Measurements from ENCODE around the gene ANXA1.

ANXA1 gene, protein sequence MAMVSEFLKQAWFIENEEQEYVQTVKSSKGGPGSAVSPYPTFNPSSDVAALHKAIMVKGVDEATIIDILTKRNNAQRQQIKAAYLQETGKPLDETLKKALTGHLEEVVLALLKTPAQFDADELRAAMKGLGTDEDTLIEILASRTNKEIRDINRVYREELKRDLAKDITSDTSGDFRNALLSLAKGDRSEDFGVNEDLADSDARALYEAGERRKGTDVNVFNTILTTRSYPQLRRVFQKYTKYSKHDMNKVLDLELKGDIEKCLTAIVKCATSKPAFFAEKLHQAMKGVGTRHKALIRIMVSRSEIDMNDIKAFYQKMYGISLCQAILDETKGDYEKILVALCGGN

GRCh38 chr9:73151653-73152542 is at the start of gene ANXA1:
TSS of gene ANXA1 (plus strand) at chr9:73151865. CDS start at chr9:73158536, 6,671 bp downstream.
- DNase-seq (ENCODE audit: low spot score) = peak; percentile 58

GRCh38 chr9:73104342-73104741 is 47.3 kb upstream of the ANXA1 start:
- DNase-seq (ENCODE audit: low spot score) = no peak

DNA sequence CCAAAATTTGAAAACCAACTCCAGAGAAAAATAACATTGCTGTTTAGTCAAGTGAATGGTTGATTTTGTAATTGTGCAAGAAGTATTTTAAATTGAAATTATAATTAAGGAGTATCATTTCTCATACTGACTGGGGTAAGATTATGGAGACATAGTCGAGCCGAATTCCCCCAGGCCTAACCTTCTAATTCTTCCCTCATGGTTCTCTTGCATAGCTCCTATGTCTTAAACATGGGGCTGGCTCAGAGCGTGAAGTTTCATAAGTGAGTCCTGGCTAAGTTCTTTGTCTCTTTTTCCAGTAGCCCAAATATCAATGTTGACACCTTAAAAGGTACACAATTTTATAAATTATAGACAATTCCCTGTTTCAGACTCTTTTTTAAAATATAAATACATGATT is 46.7 kb upstream of the ANXA1 start:
- no peak for DNase-seq (ENCODE audit: low spot score)

DNA sequence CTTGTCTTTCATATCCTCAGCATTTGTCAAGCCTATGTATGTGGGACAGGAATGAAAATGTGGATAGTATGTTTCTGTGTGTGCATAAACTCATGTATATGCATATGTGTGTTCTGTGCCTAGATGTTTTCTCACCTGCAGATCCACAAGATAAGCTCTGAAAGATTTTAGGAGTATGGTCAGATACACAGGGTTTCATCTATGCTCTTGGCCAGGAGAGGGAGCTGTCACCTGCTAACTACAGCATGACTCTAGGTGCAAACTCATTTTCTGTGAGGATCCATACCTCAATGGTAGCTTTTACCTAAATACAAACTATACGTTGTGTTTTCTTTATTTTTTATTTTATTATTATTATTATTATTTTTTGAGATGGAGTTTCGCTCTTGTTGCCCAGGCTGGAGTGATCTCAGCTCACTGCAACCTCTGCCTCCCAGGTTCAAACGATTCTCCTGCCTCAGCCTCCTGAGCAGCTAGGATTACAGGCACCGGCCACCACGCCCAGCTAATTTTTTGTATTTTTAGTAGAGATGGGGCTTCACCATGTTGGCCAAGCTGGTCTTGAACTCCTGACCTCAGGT is 44.1 kb upstream of the ANXA1 start:
- DNase-seq (ENCODE audit: low spot score) = peak; percentile 37

DNA sequence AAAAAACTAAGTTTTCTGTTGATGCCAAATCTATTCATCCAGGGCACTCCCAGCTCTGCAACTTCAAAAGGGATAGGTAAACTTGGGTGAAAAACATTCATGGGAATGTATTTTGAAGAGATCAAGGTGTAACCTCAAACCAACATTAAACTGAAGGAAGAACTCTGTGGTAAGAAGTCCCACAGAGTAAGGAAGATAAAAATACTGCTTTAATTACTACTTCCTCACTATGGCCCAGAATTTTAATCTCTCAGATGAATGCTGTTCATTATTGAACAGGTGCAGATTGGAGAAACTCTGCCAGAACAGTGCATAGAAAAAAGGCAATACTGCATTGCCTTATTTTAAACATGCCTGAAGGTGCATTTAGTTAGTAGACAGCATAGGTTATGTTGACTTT is 37.6 kb upstream of the ANXA1 start:
- no peak for DNase-seq (ENCODE audit: low spot score)

- DNase-seq (ENCODE audit: low spot score) = no peak
Measured at GRCh38 chr9:73114958-73115357, 36.7 kb upstream of the ANXA1 start.

- peak; percentile 35 for DNase-seq (ENCODE audit: low spot score)
Measured at GRCh38 chr9:73116031-73116430, 35.6 kb upstream of the ANXA1 start.

- no peak for DNase-seq (ENCODE audit: low spot score)
Measured at GRCh38 chr9:73116880-73117279, 34.8 kb upstream of the ANXA1 start.

DNA sequence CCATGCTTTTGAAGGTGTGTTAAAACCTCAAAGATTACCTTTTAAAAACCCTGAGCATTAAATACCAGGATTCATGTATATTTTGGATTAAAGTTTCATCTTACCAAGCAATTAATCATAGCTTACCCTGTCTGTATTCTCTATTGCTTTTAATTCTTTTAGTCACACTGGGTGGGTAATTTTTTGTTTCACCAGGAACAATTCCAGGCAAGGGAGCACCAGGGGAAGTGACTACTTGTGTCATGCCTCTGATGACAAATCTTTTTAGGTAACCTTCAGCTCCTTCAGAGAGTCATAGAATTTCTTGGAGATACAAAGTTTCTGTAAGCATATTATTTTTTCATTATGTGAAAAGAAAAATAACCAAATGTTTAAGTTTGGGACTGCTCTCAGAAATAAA is 33.4 kb upstream of the ANXA1 start:
- no peak for DNase-seq (ENCODE audit: low spot score)

DNA sequence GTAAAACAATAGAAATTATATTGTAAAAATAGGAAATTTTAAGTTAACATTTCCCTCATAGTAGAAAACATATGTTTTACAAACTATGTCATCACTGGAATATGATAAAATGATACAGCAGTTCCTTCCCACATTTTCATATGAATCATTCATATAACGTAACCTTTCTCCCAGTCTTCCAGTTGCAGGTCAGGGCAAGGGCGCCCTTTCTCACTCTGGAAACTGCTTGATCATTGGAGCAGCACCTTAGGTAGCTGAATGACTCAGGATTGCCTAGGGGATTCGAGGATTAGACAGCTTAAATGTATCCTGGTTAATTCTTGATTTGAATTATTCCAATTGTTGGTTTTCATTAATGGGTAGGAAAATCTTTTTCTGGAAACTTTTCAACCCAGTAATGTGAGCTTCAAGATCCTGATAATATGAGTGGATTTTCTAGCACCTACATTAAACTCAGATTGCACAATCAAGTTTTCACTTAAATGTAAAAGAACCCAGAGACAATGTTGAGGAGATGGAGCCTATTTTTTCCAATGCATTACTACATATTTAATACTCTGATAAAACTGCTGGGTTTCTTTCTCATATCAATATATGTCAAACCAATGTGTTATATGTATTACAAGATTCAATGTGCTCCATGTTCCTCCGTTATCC is 32.6 kb upstream of the ANXA1 start:
- DNase-seq (ENCODE audit: low spot score) = no peak

GRCh38 chr9:73121375-73121935 is 30.2 kb upstream of the ANXA1 start:
- no peak for DNase-seq (ENCODE audit: low spot score)

DNA sequence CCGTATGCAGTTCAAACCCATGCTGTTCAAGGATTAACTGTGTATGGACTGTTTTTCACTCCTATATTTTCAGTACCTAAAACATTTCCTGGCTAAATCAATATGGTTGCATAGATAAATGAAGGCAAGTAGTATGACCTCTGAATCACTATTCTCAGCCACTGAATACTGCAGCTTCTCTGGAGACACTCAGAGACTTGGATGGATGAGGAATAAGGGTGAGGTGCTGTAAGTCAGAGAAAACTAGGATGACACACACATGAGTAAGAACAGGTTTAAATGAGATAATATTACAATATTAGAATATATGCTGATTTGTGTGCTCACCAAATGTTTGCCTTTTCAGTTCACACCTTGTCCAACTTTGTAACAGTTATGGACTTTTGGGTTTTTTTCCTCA is 26.0 kb upstream of the ANXA1 start:
- no peak for DNase-seq (ENCODE audit: low spot score)

DNA sequence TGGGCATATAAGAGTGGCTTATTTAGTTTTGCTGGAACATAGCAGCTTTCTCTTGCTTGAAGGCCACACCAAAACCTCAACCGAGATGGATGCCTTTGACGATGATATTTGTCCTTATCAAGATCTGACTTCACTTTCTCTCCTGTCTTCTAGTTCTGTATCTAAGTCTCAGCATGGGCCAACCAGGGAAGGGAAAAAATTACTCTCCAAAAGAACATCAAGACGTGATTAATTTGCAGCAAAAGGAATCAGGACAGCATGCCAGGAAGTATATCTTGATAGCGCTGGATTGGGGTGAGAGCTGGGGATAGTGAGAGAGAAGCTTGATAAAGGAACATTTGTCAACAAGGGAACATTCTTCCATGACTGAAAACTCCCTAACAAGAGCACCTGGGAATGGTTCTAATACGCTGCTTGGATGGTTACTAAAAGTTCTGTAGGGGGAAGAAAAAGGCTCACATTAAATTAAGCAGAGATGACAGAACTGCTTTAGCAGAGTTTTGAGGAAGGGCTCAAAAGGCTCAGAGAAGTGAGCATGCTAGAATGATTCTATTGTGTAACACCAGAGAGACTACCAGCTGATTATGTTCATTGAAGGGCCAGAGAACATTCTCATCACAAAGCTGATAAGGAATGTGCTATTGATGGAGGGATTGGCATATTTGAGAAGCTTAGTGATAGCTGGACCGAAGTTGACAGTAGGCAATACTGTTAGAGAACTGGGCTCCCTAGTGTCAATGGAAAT is 21.6 kb upstream of the ANXA1 start:
- DNase-seq (ENCODE audit: low spot score) = no peak

DNA sequence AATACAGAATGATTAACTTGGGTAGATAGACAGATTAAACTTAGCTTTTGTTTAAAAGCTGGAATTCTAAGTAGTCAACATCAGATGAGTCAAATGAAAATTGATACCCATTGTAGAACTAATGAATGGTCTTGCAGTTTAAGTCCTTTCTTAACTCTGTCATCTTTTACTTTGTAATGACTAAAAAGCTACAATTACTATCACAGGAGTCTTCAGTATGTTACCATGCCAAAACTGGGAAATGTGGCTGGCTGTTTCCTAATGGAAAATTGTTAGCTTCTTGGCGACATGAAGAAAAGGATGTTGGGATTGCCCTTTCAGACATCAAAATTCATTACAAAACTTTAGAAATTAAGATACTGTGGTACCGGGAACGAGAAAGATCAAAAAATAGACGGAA is 20.2 kb upstream of the ANXA1 start:
- DNase-seq (ENCODE audit: low spot score) = no peak

- peak; percentile 64 for DNase-seq (ENCODE audit: low spot score)
Measured at GRCh38 chr9:73132034-73132776, 19.5 kb upstream of the ANXA1 start.

DNA sequence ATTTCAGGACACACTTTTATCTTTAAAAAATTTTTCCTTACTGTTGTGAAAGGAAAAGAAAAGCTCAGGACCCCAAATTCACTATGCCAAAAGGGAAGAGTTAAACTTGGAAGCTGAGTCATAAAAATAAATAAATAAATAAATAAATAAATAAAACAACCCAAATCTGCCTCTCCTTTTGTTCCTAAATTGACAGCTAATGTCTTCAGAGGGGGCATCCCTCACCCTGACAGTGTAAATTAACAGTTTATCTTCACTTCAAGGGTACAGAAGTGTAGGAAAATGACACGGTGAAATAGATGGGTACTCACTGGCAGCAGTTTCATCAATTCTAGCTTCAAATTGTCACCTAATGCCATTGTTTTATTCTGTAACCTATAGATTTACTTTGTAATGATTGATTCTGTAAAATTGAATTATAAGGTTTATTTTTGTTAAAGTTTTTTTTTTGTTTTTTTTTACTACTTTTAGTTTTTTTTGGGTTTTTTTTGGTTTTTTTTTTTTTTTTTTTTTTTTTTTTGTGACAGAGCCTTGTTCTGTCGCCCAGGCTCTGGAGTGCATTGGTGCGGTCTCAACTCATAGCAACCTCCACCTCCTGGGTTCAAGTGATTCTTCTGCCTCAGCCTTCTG is 18.5 kb upstream of the ANXA1 start:
- DNase-seq (ENCODE audit: low spot score) = no peak

- no peak for DNase-seq (ENCODE audit: low spot score)
Measured at GRCh38 chr9:73133921-73134407, 17.7 kb upstream of the ANXA1 start.

- DNase-seq (ENCODE audit: low spot score) = no peak
Measured at GRCh38 chr9:73135394-73135793, 16.3 kb upstream of the ANXA1 start.

DNA sequence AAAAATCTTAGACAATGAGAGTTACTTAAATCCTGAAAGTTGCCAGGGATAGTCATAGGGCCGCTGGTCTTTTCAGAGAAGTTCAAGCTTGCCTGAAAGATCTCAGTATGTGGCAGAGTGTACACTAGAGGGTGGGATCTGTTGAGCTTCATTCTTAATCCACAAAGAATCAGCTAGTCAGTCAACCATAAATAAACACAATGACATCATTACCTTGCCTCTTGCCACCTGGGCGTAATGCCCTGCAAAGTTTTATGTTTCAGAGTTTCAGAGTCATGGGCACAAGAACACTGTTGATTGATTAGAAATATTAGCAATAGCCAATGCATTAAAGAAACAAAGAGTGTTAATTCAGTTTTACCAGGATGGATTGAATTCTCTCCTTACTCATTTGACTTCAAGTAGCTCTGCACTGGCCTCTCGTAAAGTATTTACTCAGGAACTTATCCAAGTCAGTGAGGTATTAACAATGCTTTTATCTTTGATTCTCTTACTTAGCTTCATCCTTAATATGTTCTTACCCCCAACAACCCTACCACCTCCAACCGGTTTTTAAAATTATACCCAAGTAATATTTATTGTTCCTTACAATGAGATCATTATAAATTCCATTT is 14.3 kb upstream of the ANXA1 start:
- no peak for DNase-seq (ENCODE audit: low spot score)

Measured in AG08396 (cell line).